Vagina (tissue), 2 donors: ENCODE measurements around the gene SEPTIN14.

ENCODE experiments used
- CTCF ChIP-seq, 3 experiments: fragments of 450-650 bp in 2 of 3; fragments of 200-600 bp in 1 of 3; sonication (generic) in 1 of 3; IDR thresholded peaks; one replicate each; pipeline ENCODE4 v1.5.1; 2017 to 2019; ENCODE audit warnings: antibody characterized with exemption in 3 of 3, mild to moderate bottlenecking in 2 of 3, moderate library complexity in 2 of 3
- POLR2A ChIP-seq, 2 donors: fragments of 450-650 bp; IDR thresholded peaks; one replicate each; pipeline ENCODE4 v1.6.1; 2017; ENCODE audit warnings: antibody characterized with exemption in 2 of 2, mild to moderate bottlenecking in 2 of 2, moderate library complexity in 2 of 2
- POLR2AphosphoS5 ChIP-seq, 2 donors: sonication (generic); formaldehyde crosslinking; IDR thresholded peaks; one replicate each; pipeline ENCODE4 v1.9.0; 2017; ENCODE audit warnings: antibody characterized with exemption in 2 of 2, mild to moderate bottlenecking in 2 of 2, low read depth in 1 of 2; ENCODE audit not compliant: insufficient read depth in 1 of 2

GRCh38 chr7:55776196-55776595 is 86.4 kb downstream of the SEPTIN14 start:
- TF ChIP-seq POLR2A (IDR thresholded peaks at IDR 0.05) (no peak), POLR2AphosphoS5 (IDR thresholded peaks at IDR 0.05; ENCODE audit: insufficient read depth in 1 of 2, low read depth in 1 of 2) (no peak), CTCF (IDR thresholded peaks at IDR 0.05) (no peak)
